ENCODE results near the gene CHP2. TPM values are rescaled to one million over a fixed set of nuclear protein-coding genes. Genes with fewer than 3 reads are reported as not detected.
"Not testable (repeated sequence)": the region's sequence is repeated elsewhere in the genome, so short reads cannot be mapped to it uniquely, and the experiment has no call there.

The CHP2 gene
- polyA plus RNA-seq (ENCODE audit: insufficient read depth in 1 of 5, insufficient read length in 5 of 5, low replicate concordance in 1 of 5) = under 1 TPM; 0.13 to 0.26 (median 0.22) TPM
- long read RNA-seq, donor 1, partial matches to known transcripts = 0 of 1 reads
- long read RNA-seq, donor 1, other reads (novel, unspliced or antisense) = 0 of 1 reads
- long read RNA-seq, donor 2 = 0 reads
- long read RNA-seq, donor 3 = 0 reads
- long read RNA-seq, donor 4 = 0 reads
- long read RNA-seq, donor 5, partial matches to known transcripts = 0 of 1 reads
- long read RNA-seq, donor 5, other reads (novel, unspliced or antisense) = 0 of 1 reads
- long read RNA-seq, donor 6 = 0 reads
- long read RNA-seq, donor 7 = 0 reads
- long read RNA-seq, donor 8 = 0 reads

- no peak for DNase-seq
Observed at GRCh38 chr16:23754594-23755483, at the start of gene CHP2. Gene CHP2 (plus strand): TSS chr16:23755026. CDS start chr16:23755050, 24 bp downstream.

GRCh38 chr16:23705517-23705902 is 49.3 kb upstream of the CHP2 start:
- DNase-seq = no peak

- DNase-seq = no peak
Observed at GRCh38 chr16:23706439-23706838, 48.4 kb upstream of the CHP2 start.

- no peak for DNase-seq
Observed at GRCh38 chr16:23709536-23709935, 45.3 kb upstream of the CHP2 start.

- DNase-seq = no peak
Observed at GRCh38 chr16:23710008-23710407, 44.8 kb upstream of the CHP2 start.

GRCh38 chr16:23710504-23710903 is 44.3 kb upstream of the CHP2 start:
- no peak for DNase-seq

GRCh38 chr16:23711785-23712184 is 43.0 kb upstream of the CHP2 start:
- no peak for DNase-seq

- no peak for DNase-seq
Observed at GRCh38 chr16:23712976-23713375, 41.9 kb upstream of the CHP2 start, which contains the start of gene ERN2. Gene ERN2 (minus strand): TSS chr16:23713222. CDS start chr16:23713187, 35 bp downstream.

- DNase-seq = no peak
Observed at GRCh38 chr16:23716484-23716883, 38.3 kb upstream of the CHP2 start.

- DNase-seq = not testable (repeated sequence)
Observed at GRCh38 chr16:23722613-23723240, 32.1 kb upstream of the CHP2 start.

- DNase-seq = no peak
Observed at GRCh38 chr16:23724096-23724784, 30.6 kb upstream of the CHP2 start.

GRCh38 chr16:23724785-23725131 is 30.1 kb upstream of the CHP2 start:
- DNase-seq = no peak

GRCh38 chr16:23726710-23727109 is 28.1 kb upstream of the CHP2 start:
- DNase-seq = no peak

GRCh38 chr16:23728112-23728477 is 26.7 kb upstream of the CHP2 start:
- DNase-seq = no peak

- no peak for DNase-seq
Observed at GRCh38 chr16:23729503-23730424, 25.1 kb upstream of the CHP2 start.

GRCh38 chr16:23734176-23734893 is 20.5 kb upstream of the CHP2 start:
- no peak for DNase-seq

- DNase-seq = not testable (repeated sequence)
Observed at GRCh38 chr16:23737423-23738028, 17.3 kb upstream of the CHP2 start.

GRCh38 chr16:23739516-23739915 is 15.3 kb upstream of the CHP2 start:
- DNase-seq = no peak

GRCh38 chr16:23741675-23742303 is 13.0 kb upstream of the CHP2 start:
- no peak for DNase-seq
